Stimulated activated CD4-positive, alpha-beta T cell treated with anti-CD3 and anti-CD28 coated beads, Interleukin-15, amount 100 ng/mL, for 24 hours (primary cell): ENCODE results near the gene ARHGAP15.

Experiments used
- DNase-seq: peaks from one replicate; pipeline ENCODE4 v3.0.0-alpha.2; 2020

The ARHGAP15 gene

DNA sequence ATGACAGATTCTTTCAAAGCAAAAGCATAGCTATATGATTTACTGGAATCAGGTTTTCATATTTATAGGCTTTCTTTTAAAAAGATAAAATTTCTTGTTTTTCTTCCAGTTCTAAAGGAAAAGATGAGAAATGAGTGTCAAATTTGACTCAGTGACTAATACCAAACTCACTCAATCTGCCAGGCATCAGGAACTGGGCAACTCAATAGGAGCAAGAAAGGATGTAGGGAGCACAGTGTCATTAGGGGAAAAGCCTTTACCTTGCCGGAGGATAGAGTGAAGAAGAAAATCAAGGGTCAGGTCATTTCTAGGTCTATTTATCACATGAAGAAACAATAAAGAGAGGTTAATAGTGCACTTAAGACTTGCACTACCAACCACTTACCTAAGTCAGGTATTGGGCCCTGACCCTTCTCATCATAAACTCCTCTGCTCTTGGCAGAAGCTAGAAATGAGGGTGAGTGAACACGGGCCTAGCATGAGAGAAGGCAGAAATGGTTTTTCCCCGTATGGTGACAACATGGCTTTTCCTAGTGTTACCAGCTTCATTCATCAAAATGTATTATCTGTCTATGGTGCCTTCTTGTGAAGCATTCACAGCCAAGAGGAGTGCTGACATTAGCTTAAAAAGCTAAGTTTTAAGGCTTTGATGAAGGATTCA lies 151.0 kb downstream of the ARHGAP15 start:
- DNase-seq, result no peak

DNA sequence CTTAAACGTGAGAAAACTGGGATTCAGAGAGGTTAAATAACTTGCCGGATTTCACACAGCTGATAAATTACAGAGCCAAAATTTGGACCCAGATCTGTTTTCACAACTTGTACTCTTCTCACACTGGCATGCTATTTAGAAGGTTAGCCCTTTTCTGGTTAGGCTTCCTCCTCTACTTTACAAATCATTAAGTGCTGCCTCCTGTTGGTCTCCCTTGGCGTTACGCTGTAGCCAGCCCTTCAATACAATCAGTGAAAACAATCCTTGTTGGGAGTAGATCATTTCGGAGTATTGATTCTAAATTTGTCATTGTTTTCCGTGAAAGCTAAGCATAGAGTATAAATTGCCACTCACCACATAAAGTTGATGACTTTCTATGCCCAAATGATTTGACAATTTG lies 153.5 kb downstream of the ARHGAP15 start:
- peak; percentile 32 for DNase-seq

- peak; percentile 35 for DNase-seq
These were observed 155.0 kb downstream of the ARHGAP15 start for GRCh38 chr2:143284087-143284675.

GRCh38 chr2:143289025-143289424 lies 159.8 kb downstream of the ARHGAP15 start:
- DNase-seq, result no peak

GRCh38 chr2:143290221-143290620 lies 161.0 kb downstream of the ARHGAP15 start:
- DNase-seq, result no peak

DNA sequence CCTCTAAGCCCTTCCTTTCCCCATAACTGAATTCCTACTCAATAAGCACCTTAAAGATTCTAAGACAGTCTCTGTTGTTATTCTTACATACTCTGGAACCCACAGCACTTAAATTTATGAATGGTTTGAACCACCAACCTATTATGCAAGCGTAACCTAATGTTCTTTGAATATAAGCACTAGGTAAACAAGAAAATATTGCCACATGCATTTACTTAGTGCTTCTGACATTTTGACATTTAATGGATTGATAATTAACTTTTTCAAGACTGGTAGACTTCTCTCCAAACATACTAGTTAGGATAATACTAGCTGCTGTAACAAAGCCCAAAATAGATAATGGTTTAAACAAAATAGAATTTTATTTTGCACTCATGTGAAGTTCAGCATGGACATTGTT lies 164.8 kb downstream of the ARHGAP15 start:
- DNase-seq, result no peak

- no peak for DNase-seq
These were observed 166.9 kb downstream of the ARHGAP15 start for GRCh38 chr2:143296089-143296488.

DNA sequence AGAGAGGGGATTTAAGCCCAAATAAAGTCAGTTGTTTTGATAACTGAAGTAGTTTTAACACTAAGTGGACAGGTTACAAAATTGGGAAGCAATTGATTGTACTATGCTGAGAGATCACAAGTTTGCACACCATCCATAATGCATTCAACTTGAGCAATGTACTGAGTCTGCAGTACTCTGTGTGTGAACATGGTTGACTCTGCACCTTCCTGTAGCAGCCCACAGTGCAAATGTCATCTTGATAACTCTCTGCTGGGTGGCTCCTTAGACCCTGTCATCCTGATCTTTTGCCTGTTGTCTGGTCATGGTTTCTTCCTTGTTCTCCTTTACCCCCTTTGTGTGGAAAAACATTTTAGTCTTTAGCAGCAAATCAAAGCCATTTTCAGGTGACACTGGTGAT lies 168.0 kb downstream of the ARHGAP15 start:
- no peak for DNase-seq

- no peak for DNase-seq
These were observed 171.3 kb downstream of the ARHGAP15 start for GRCh38 chr2:143300536-143300935.

GRCh38 chr2:143311426-143311825 lies 182.2 kb downstream of the ARHGAP15 start:
- DNase-seq, result no peak

DNA sequence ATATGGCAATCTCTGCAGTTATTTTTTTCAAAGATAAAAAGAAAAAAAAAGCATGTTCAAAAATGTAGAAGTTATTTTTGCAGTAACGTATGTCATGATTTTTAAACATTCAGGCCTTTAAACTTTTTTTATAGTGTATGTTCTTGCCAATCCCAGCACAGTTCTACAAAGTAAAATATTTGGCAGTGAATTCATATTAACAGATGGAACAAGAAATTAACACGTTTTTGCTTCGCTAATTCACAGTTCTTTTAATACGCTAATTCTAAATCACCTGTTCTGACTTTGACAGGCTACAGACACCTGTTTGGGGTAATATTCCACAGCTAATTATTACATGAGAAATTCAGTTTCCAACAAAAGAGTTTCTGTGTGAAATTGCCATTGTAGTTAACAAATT lies 183.2 kb downstream of the ARHGAP15 start:
- no peak for DNase-seq

GRCh38 chr2:143313861-143314260 lies 184.6 kb downstream of the ARHGAP15 start:
- DNase-seq, result no peak

- no peak for DNase-seq
These were observed 192.8 kb downstream of the ARHGAP15 start for GRCh38 chr2:143321994-143322393.

DNA sequence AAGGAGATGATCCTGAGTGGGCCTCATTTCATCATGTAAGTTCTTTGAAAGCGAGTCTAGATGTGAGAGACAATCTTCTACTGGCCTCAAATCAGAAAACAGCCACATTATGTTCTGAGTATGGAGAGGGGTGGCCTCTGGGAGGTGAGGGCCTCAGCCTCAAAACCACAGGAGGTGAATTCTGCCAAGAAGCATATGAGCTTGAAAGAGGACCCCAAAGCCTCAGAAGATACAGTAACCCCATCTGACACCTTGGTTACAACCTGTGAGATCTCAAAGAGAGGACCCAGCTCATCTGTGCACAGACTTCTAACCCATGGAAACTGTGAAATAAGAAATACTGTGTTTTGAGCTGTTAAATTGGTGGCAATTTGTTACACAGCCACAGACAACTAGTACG lies 200.1 kb downstream of the ARHGAP15 start:
- no peak for DNase-seq

DNA sequence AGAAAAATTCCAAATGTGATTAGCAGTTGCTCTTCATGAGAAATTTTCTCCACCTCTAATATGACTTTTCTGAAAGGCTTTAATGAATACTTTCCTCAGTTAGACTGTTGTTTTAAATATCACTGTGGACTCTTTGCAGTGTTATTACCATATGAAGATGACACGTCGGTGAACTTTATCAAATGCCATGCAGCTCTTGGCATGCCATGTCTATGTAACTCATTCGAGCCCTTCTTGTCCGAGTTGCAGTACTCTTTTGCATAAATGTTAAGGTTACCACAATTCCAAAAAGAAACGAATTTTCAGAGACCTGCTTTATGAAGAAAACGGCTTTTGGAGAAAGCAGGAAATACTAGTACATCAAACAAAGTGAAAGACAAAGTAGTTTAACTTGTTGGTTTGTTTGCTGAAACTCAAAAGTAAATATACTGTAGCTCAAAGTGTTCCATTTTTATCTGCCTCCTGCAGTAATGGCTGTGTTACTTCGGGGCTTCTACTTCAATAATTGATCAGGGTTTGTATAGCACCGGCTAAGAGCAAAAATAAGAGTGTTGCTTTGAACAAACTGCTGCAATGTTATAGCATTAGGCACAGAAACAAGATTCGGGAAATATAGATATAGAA lies 204.1 kb downstream of the ARHGAP15 start:
- DNase-seq, result no peak

GRCh38 chr2:143333847-143334246 lies 204.6 kb downstream of the ARHGAP15 start:
- DNase-seq, result no peak

- DNase-seq, result no peak
These were observed 205.6 kb downstream of the ARHGAP15 start for GRCh38 chr2:143334837-143335236.

DNA sequence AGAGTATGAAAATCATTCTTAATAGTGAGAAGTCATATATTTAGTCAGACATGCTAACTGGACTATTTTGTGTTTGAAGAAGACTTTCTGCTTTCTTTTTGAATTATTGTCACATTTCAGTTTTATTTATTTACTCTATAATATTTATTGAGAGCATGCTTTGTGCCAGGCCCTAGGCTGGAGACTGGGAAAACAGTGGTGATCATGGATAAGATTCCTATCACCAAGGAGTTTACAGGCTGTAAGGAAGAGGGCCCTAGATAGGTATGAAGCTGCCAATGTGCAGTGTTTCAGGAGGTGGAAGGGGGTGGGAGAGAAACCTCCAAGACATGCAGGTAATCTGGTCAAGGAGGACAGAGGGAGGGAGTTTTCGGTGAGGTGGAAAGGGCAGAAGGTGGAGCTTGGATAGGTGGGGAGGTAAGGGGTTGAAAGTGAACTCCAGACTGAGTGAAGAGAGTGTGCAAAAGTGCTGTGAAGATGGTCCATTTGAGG lies 207.5 kb downstream of the ARHGAP15 start:
- no peak for DNase-seq

- DNase-seq, result no peak
These were observed 212.3 kb downstream of the ARHGAP15 start for GRCh38 chr2:143341478-143341877.

GRCh38 chr2:143344780-143345179 lies 215.6 kb downstream of the ARHGAP15 start:
- DNase-seq, result no peak

DNA sequence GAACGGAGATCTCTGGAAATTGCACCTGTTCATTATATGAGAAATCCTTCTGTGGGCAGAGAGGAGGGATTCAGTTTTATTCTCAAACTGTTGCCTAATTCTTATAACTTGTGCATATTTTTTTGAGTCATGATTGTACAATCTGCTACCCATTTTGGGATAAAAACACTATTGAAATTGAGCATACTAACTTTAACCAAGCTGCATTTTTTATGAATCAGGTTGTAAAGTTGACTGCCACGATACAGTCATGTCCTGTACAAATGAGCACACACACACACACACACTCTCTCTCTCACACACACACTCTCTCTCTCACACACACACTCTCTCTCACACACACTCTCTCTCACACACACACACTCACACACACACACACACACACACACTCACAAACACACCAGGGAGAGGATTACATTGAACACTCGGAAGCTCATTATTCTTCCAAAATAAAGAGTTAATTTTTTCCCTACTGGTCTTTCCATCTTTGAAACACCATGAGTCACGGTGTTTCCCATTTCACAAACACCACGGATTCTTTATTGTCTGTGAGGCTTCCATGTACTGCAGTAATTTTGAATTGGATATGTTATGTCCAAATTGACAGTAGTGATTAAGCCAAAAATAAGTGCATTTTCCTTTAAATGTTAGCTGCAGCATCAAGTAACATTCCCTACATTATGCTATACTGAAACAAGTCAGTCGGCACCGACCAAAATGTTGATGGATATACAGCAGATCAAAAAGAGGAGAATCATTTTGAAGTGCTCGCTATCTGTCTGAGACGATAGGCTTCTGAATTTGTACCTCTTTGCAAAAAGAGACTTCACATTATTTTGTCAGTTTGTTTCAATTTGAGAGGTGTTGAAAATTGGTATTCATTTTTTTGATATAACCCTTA lies 216.9 kb downstream of the ARHGAP15 start:
- no peak for DNase-seq

GRCh38 chr2:143347271-143347695 lies 218.1 kb downstream of the ARHGAP15 start:
- no peak for DNase-seq

- DNase-seq, result no peak
These were observed 218.7 kb downstream of the ARHGAP15 start for GRCh38 chr2:143347901-143348414.
